Measurements from ENCODE around the gene ZFYVE9.
A peak's percentile ranks its signal among the peaks of the same experiment; 100 is the strongest.

Gene ZFYVE9

GRCh38 chr1:52193985-52194384 lies 52.1 kb downstream of the ZFYVE9 start:
- Histone ChIP-seq H3K18ac (ENCODE audit: low read length) (no peak overlapping the region), H3K27ac (ENCODE audit: low read depth, low read length) (no peak overlapping the region), H3K23ac (ENCODE audit: low read length) (no peak overlapping the region), H2AK5ac (ENCODE audit: low read length) (no peak overlapping the region), H2BK5ac (ENCODE audit: low read depth, low read length, poor library complexity) (no peak overlapping the region), H3K4me2 (ENCODE audit: low read length) (no peak overlapping the region), H2AFZ (ENCODE audit: insufficient read depth, low read length, poor library complexity) (no peak overlapping the region), H4K91ac (ENCODE audit: low read depth, low read length) (no peak overlapping the region), H3K4me3 (ENCODE audit: low read depth, low read length) (no peak overlapping the region), H3K79me2 (ENCODE audit: control insufficient read depth, insufficient read depth, low read length, poor library complexity) (no peaks in the 10 kb centered on the region), H3K9me3 (ENCODE audit: insufficient read depth, low read depth, low read length) (no peaks in the 10 kb centered on the region), H3K27me3 (ENCODE audit: insufficient read depth, low read length) (no peaks in the 10 kb centered on the region), H3K4me1 (ENCODE audit: control insufficient read depth in 1 of 2, insufficient read depth in 2 of 2, low read length in 2 of 2) (no peaks in the 10 kb centered on the region), H3K36me3 (ENCODE audit: control insufficient read depth in 1 of 2, insufficient read depth in 2 of 2, low read length in 2 of 2) (peaks cover 0 to 2% of the 10 kb centered on the region in 2 experiments), H3K79me1 (ENCODE audit: low read length) (no peaks in the 10 kb centered on the region), H4K12ac (ENCODE audit: low read depth, low read length) (no peak overlapping the region), H2BK120ac (ENCODE audit: insufficient read depth, low read length, poor library complexity) (no peak overlapping the region), H2BK12ac (ENCODE audit: low read length) (no peak overlapping the region), H4K8ac (ENCODE audit: low read depth, low read length) (no peak overlapping the region), H3K14ac (ENCODE audit: low read length) (no peak overlapping the region), H3K4ac (ENCODE audit: low read depth, low read length) (no peak overlapping the region), H3K9ac (ENCODE audit: low read length) (no peak overlapping the region)
- no peak for DNase-seq
- no CpG with 5 or more reads among the region's 7 CpGs for WGBS (ENCODE audit: extremely low coverage, insufficient coverage, insufficient read length)

GRCh38 chr1:52195161-52195560 lies 53.3 kb downstream of the ZFYVE9 start:
- peak; percentile 72 to 96 for DNase-seq
- H4K8ac ChIP-seq (ENCODE audit: low read depth, low read length): no peak overlapping the region
- no peaks in the 10 kb centered on the region for H3K27me3 ChIP-seq (ENCODE audit: insufficient read depth, low read length)
- H3K79me2 ChIP-seq (ENCODE audit: control insufficient read depth, insufficient read depth, low read length, poor library complexity): no peaks in the 10 kb centered on the region
- no peak overlapping the region for H2AFZ ChIP-seq (ENCODE audit: insufficient read depth, low read length, poor library complexity)
- H3K4me3 ChIP-seq (ENCODE audit: low read depth, low read length): no peak overlapping the region
- no peak overlapping the region for H2BK5ac ChIP-seq (ENCODE audit: low read depth, low read length, poor library complexity)
- no peaks in the 10 kb centered on the region for H3K4me1 ChIP-seq (ENCODE audit: control insufficient read depth in 1 of 2, insufficient read depth in 2 of 2, low read length in 2 of 2)
- no peak overlapping the region for H4K12ac ChIP-seq (ENCODE audit: low read depth, low read length)
- H3K9ac ChIP-seq (ENCODE audit: low read length): no peak overlapping the region
- no peak overlapping the region for H2AK5ac ChIP-seq (ENCODE audit: low read length)
- H3K4me2 ChIP-seq (ENCODE audit: low read length): no peak overlapping the region
- H3K14ac ChIP-seq (ENCODE audit: low read length): no peak overlapping the region
- no peaks in the 10 kb centered on the region for H3K9me3 ChIP-seq (ENCODE audit: insufficient read depth, low read depth, low read length)
- H2BK12ac ChIP-seq (ENCODE audit: low read length): no peak overlapping the region
- no CpG with 5 or more reads among the region's 1 CpG for whole genome bisulfite sequencing (ENCODE audit: extremely low coverage, insufficient coverage, insufficient read length)
- H3K23ac ChIP-seq (ENCODE audit: low read length): no peak overlapping the region
- no peak overlapping the region for H2BK120ac ChIP-seq (ENCODE audit: insufficient read depth, low read length, poor library complexity)
- no peak overlapping the region for H3K4ac ChIP-seq (ENCODE audit: low read depth, low read length)
- no peak overlapping the region for H4K91ac ChIP-seq (ENCODE audit: low read depth, low read length)
- H3K27ac ChIP-seq (ENCODE audit: low read depth, low read length): no peak overlapping the region
- H3K79me1 ChIP-seq (ENCODE audit: low read length): no peaks in the 10 kb centered on the region
- H3K18ac ChIP-seq (ENCODE audit: low read length): no peak overlapping the region
- peaks cover 0 to 2% of the 10 kb centered on the region in 2 experiments for H3K36me3 ChIP-seq (ENCODE audit: control insufficient read depth in 1 of 2, insufficient read depth in 2 of 2, low read length in 2 of 2)

GRCh38 chr1:52203935-52204625 lies 62.2 kb downstream of the ZFYVE9 start:
- Histone ChIP-seq H2BK12ac (ENCODE audit: low read length) (no peak overlapping the region), H3K27ac (ENCODE audit: low read depth, low read length) (no peak overlapping the region), H3K4ac (ENCODE audit: low read depth, low read length) (no peak overlapping the region), H3K14ac (ENCODE audit: low read length) (no peak overlapping the region), H3K27me3 (ENCODE audit: insufficient read depth, low read length) (no peaks in the 10 kb centered on the region), H2BK5ac (ENCODE audit: low read depth, low read length, poor library complexity) (no peak overlapping the region), H3K4me2 (ENCODE audit: low read length) (no peak overlapping the region), H2BK120ac (ENCODE audit: insufficient read depth, low read length, poor library complexity) (no peak overlapping the region), H4K8ac (ENCODE audit: low read depth, low read length) (no peak overlapping the region), H2AK5ac (ENCODE audit: low read length) (no peak overlapping the region), H3K9ac (ENCODE audit: low read length) (no peak overlapping the region), H4K91ac (ENCODE audit: low read depth, low read length) (no peak overlapping the region), H2AFZ (ENCODE audit: insufficient read depth, low read length, poor library complexity) (no peak overlapping the region), H3K4me1 (ENCODE audit: control insufficient read depth in 1 of 2, insufficient read depth in 2 of 2, low read length in 2 of 2) (no peaks in the 10 kb centered on the region), H3K79me2 (ENCODE audit: control insufficient read depth, insufficient read depth, low read length, poor library complexity) (no peaks in the 10 kb centered on the region), H4K12ac (ENCODE audit: low read depth, low read length) (no peak overlapping the region), H3K79me1 (ENCODE audit: low read length) (no peaks in the 10 kb centered on the region), H3K4me3 (ENCODE audit: low read depth, low read length) (no peak overlapping the region), H3K9me3 (ENCODE audit: insufficient read depth, low read depth, low read length) (no peaks in the 10 kb centered on the region), H3K18ac (ENCODE audit: low read length) (no peak overlapping the region), H3K36me3 (ENCODE audit: control insufficient read depth in 1 of 2, insufficient read depth in 2 of 2, low read length in 2 of 2) (no peaks in the 10 kb centered on the region), H3K23ac (ENCODE audit: low read length) (no peak overlapping the region)
- no CpG with 5 or more reads among the region's 7 CpGs for WGBS (ENCODE audit: extremely low coverage, insufficient coverage, insufficient read length)
- no peak for DNase-seq

- Histone ChIP-seq H2AK5ac (ENCODE audit: low read length) (no peak overlapping the region), H3K27me3 (ENCODE audit: insufficient read depth, low read length) (no peaks in the 10 kb centered on the region), H2BK120ac (ENCODE audit: insufficient read depth, low read length, poor library complexity) (no peak overlapping the region), H3K4me1 (ENCODE audit: control insufficient read depth in 1 of 2, insufficient read depth in 2 of 2, low read length in 2 of 2) (no peaks in the 10 kb centered on the region), H3K9me3 (ENCODE audit: insufficient read depth, low read depth, low read length) (no peaks in the 10 kb centered on the region), H2BK5ac (ENCODE audit: low read depth, low read length, poor library complexity) (no peak overlapping the region), H4K91ac (ENCODE audit: low read depth, low read length) (no peak overlapping the region), H3K27ac (ENCODE audit: low read depth, low read length) (no peak overlapping the region), H3K36me3 (ENCODE audit: control insufficient read depth in 1 of 2, insufficient read depth in 2 of 2, low read length in 2 of 2) (no peaks in the 10 kb centered on the region), H3K4me3 (ENCODE audit: low read depth, low read length) (no peak overlapping the region), H3K4me2 (ENCODE audit: low read length) (no peak overlapping the region), H4K8ac (ENCODE audit: low read depth, low read length) (no peak overlapping the region), H3K4ac (ENCODE audit: low read depth, low read length) (no peak overlapping the region), H3K14ac (ENCODE audit: low read length) (no peak overlapping the region), H3K23ac (ENCODE audit: low read length) (no peak overlapping the region), H3K79me1 (ENCODE audit: low read length) (no peaks in the 10 kb centered on the region), H2AFZ (ENCODE audit: insufficient read depth, low read length, poor library complexity) (no peak overlapping the region), H3K79me2 (ENCODE audit: control insufficient read depth, insufficient read depth, low read length, poor library complexity) (no peaks in the 10 kb centered on the region), H3K18ac (ENCODE audit: low read length) (no peak overlapping the region), H4K12ac (ENCODE audit: low read depth, low read length) (no peak overlapping the region), H3K9ac (ENCODE audit: low read length) (no peak overlapping the region), H2BK12ac (ENCODE audit: low read length) (no peak overlapping the region)
- DNase-seq: no peak
- no CpG with 5 or more reads among the region's 5 CpGs for WGBS (ENCODE audit: extremely low coverage, insufficient coverage, insufficient read length)
These were observed 62.8 kb downstream of the ZFYVE9 start for GRCh38 chr1:52204696-52205095.

Measured in trophoblast cell (in vitro differentiated cells and primary cell).